Fibroblast of lung (primary cell): ENCODE data around the gene HOXD11. TPM values are rescaled to one million over a fixed set of nuclear protein-coding genes. Genes with fewer than 3 reads are reported as not detected.

Experiments
- DNase-seq, 2 donors: peaks; one replicate each; pipeline versions ENCODE4 v3.0.0 to v3.0.0-alpha.2; 2010; ENCODE audit warnings: low read depth in 2 of 2
- H2AFZ ChIP-seq: 2 replicates; pipeline ENCODE4 v1.5.1; 2012; ENCODE audit warnings: low read length, control low read depth, inconsistent platforms
- H3K27ac ChIP-seq: 2 replicates; pipeline ENCODE4 v1.5.1; 2011; ENCODE audit warnings: low read length, control low read depth; ENCODE audit not compliant: insufficient read depth
- H3K27me3 ChIP-seq: 2 replicates; pipeline ENCODE4 v1.5.1; 2011; ENCODE audit warnings: mild to moderate bottlenecking, low read length; ENCODE audit not compliant: control insufficient read depth, insufficient read depth
- H3K36me3 ChIP-seq: 2 replicates; pipeline ENCODE4 v1.5.1; 2011; ENCODE audit warnings: low read length; ENCODE audit not compliant: control insufficient read depth, insufficient read depth
- H3K4me1 ChIP-seq: 2 replicates; pipeline ENCODE4 v1.5.1; 2011; ENCODE audit warnings: low read length; ENCODE audit not compliant: control insufficient read depth, insufficient read depth; ENCODE audit errors: extremely low read depth
- H3K4me2 ChIP-seq: 2 replicates; pipeline ENCODE4 v1.5.1; 2011; ENCODE audit warnings: low read length, control low read depth; ENCODE audit not compliant: insufficient read depth; ENCODE audit errors: extremely low read depth
- H3K4me3 ChIP-seq, 4 experiments: fragments of 200-600 bp in 1 of 4; sonication (generic) in 1 of 4; replicated peaks in 1 of 4; 2 replicates each; pipeline ENCODE4 v1.5.1; 2011 to 2016; ENCODE audit warnings: low read length in 4 of 4, low read depth in 3 of 4, mild to moderate bottlenecking in 3 of 4, control low read depth in 2 of 4, inconsistent platforms in 1 of 4, mixed read lengths in 1 of 4; ENCODE audit not compliant: insufficient read depth in 1 of 4; ENCODE audit errors: control extremely low read depth in 1 of 4
- H3K79me2 ChIP-seq: 2 replicates; pipeline ENCODE4 v1.5.1; 2012; ENCODE audit warnings: mild to moderate bottlenecking, low read length, inconsistent platforms; ENCODE audit not compliant: control insufficient read depth, insufficient read depth
- H3K9ac ChIP-seq: 2 replicates; pipeline ENCODE4 v1.5.1; 2011; ENCODE audit warnings: mild to moderate bottlenecking, low read length, control low read depth; ENCODE audit not compliant: insufficient read depth
- H3K9me3 ChIP-seq: 2 replicates; pipeline ENCODE4 v1.5.1; 2012; ENCODE audit warnings: low read depth, low read length; ENCODE audit not compliant: control insufficient read depth, insufficient read depth
- H4K20me1 ChIP-seq: 2 replicates; pipeline ENCODE4 v1.5.1; 2011; ENCODE audit warnings: low read length; ENCODE audit not compliant: control insufficient read depth, insufficient read depth; ENCODE audit errors: extremely low read depth
- CTCF ChIP-seq, 2 donors: IDR thresholded peaks in 1 of 2; conservative IDR thresholded peaks in 1 of 2; 1 replicate in 1 of 2; 2 replicates in 1 of 2; pipeline ENCODE4 v1.5.1; 2011 to 2012; ENCODE audit warnings: low read length in 2 of 2, control low read depth in 1 of 2, inconsistent platforms in 1 of 2, low read depth in 1 of 2, mild to moderate bottlenecking in 1 of 2
- EZH2 ChIP-seq: IDR thresholded peaks from 2 replicates; pipeline ENCODE4 v1.5.1; 2012; ENCODE audit warnings: low read length, control low read depth, mild to moderate bottlenecking; ENCODE audit errors: missing control alignments
- polyA plus RNA-seq, 2 donors: library from polyadenylated mRNA; depleted of rRNA in 1 of 2; stranded (reverse) in 1 of 2; unstranded in 1 of 2; fragments of >200 nt; gene quantifications; 2 replicates each; pipeline ENCODE4 v1.2.1, GENCODE V29; 2011 to 2012; ENCODE audit warnings: missing spikeins in 1 of 2
- total RNA-seq: library from RNA; depleted of rRNA; stranded (reverse); fragments of >200 nt; gene quantifications from 2 replicates; pipeline ENCODE4 v1.2.1, GENCODE V29; 2014

The HOXD11 gene
- total and polyA plus RNA-seq, 2 donors (not counting 1 experiment from before 2014, with no cell fraction given) = not detected

GRCh38 chr2:176103194-176103593, 3.9 kb upstream of the HOXD11 start:
- TF ChIP-seq CTCF (conservative IDR thresholded peaks at IDR 0.05 in 1 of 2, IDR thresholded peaks at IDR 0.05 in 1 of 2; ENCODE audit: low read depth in 1 of 2, low read length in 2 of 2) = no peak
- TF ChIP-seq EZH2 = no peak
- Histone ChIP-seq H4K20me1 (no peaks in the 10 kb centered on the region), H3K4me3 (no peak overlapping the region), H3K27me3 (peaks cover 82% of the 10 kb centered on the region), H3K9ac (no peak overlapping the region), H2AFZ (no peak overlapping the region), H3K27ac (no peak overlapping the region), H3K4me2 (no peak overlapping the region), H3K36me3 (no peaks in the 10 kb centered on the region), H3K9me3 (no peaks in the 10 kb centered on the region), H3K79me2 (no peaks in the 10 kb centered on the region), H3K4me1 (no peaks in the 10 kb centered on the region)
- no peak for DNase-seq

DNA sequence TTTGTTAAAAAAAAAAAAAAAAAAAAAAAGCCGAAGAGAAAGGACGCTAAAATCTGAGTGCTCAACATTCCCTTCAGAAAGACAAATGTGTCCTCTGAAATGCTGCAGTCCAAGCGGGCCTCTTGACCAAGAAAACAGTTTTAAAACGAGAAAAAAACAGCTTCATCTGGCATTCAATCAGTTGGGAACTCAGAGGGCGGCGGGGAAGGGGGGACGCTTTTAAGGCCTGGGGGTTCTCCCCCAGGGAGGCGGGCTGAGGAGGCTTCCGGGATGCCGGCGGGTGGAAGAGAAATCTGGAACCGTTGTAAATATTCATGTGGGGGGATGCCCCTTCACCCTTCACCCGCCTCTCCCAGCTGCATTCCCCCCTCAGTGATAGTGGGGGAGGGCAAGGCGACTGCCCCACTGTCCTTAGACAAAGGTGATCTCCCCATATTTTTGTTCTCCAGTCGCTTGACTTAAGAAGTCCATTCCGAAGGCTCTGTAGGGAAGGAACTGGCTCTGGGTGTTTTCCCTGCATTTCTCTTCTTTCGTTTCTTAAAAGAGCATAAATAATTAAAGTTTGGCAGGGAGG, 3.3 kb upstream of the HOXD11 start:
- TF ChIP-seq CTCF (conservative IDR thresholded peaks at IDR 0.05 in 1 of 2, IDR thresholded peaks at IDR 0.05 in 1 of 2; ENCODE audit: low read depth in 1 of 2, low read length in 2 of 2) (no peak), EZH2 (no peak)
- Histone ChIP-seq H3K9ac (no peak overlapping the region), H3K79me2 (no peaks in the 10 kb centered on the region), H3K36me3 (no peaks in the 10 kb centered on the region), H3K27ac (no peak overlapping the region), H2AFZ (no peak overlapping the region), H3K4me2 (no peak overlapping the region), H3K4me1 (no peaks in the 10 kb centered on the region), H4K20me1 (no peaks in the 10 kb centered on the region), H3K9me3 (no peaks in the 10 kb centered on the region), H3K27me3 (peaks cover 79% of the 10 kb centered on the region), H3K4me3 (no peak overlapping the region)
- no peak for DNase-seq

- Histone ChIP-seq H3K27me3 (peaks cover 79% of the 10 kb centered on the region), H3K4me3 (no peak overlapping the region)
- no peak for DNase-seq
Measured at GRCh38 chr2:176104316-176105077, 2.6 kb upstream of the HOXD11 start.

More at GRCh38 chr2:176104316-176105077, 2.6 kb upstream of the HOXD11 start:
- Histone ChIP-seq H3K4me1 (no peaks in the 10 kb centered on the region), H3K36me3 (no peaks in the 10 kb centered on the region), H3K9ac (no peak overlapping the region), H2AFZ (no peak overlapping the region), H3K79me2 (no peaks in the 10 kb centered on the region), H3K27ac (no peak overlapping the region), H4K20me1 (no peaks in the 10 kb centered on the region), H3K9me3 (no peaks in the 10 kb centered on the region), H3K4me2 (no peak overlapping the region)
- TF ChIP-seq EZH2 = peak; percentile 80
- no peak for TF ChIP-seq CTCF (conservative IDR thresholded peaks at IDR 0.05 in 1 of 2, IDR thresholded peaks at IDR 0.05 in 1 of 2; ENCODE audit: low read depth in 1 of 2, low read length in 2 of 2)
